DMS114 treated with DMSO at 0.1 percent for 48 hours (cell line): ENCODE data around the gene PADI2.
"Not testable (repeated sequence)": the region's sequence is repeated elsewhere in the genome, so short reads cannot be mapped to it uniquely, and the experiment has no call there.

Source experiments
- DNase-seq: peaks from one replicate; lab custom pipeline; 2025; ENCODE audit not compliant: unreplicated experiment; lab: John Stamatoyannopoulos, UW

Gene PADI2

DNA sequence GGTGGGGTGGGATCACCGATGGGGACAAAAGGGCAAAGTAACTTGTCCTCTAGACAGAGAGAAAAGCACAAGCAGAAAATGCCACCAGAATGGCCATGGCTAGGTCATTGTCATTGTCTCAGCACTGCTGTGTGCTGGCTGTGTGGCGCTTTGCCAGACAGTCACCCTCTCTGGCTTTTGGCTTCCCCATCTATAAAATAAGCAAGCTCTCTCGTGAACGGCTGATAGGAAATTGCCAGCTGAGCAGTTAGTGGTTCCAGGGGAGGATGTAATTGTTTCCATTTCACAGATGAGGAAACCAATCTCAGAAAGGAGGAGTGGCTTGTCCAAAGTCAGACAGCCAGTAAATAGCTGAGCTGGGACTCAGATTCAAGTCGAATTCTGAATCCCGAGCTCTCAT is 32.5 kb downstream of the PADI2 start:
- DNase-seq, result no peak

DNA sequence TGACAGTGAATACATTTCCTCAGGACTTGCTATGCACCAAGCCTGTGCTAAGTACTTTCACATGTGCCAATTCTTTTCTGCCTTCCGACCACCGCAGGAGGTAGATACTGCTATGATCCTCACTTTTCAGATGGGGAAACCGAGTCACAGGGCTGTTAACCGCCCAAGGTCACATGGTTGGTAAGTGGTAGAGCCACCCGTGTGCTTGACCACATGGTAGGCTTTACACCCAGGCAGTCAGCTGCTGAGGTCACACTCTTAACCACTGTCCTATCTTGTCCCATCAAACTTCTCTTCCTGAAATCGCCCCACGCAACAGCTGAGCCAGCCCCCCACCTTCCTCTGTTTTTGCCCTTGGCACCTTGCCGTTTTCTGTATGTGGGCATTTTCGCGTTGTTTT is 34.5 kb downstream of the PADI2 start:
- DNase-seq, result no peak

DNA sequence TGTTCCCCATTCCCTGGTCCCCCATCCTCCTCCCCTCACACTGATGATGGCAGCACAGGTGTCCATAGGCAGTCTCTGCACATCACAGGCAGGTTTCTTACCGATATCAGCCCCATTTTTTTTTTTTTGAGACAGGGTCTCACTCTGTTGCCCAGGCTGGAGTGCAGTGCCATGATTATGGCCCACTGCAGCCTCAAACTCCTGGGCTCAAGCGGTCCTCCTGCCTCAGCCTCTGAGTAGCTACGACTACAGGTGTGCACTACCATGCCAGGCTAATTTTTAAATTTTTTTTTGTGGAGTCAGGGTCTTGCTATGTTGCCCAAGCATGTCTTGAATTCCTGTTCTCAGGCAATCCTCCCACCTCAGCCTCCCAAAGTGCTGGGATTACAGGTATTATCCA is 36.5 kb downstream of the PADI2 start:
- no peak for DNase-seq

DNA sequence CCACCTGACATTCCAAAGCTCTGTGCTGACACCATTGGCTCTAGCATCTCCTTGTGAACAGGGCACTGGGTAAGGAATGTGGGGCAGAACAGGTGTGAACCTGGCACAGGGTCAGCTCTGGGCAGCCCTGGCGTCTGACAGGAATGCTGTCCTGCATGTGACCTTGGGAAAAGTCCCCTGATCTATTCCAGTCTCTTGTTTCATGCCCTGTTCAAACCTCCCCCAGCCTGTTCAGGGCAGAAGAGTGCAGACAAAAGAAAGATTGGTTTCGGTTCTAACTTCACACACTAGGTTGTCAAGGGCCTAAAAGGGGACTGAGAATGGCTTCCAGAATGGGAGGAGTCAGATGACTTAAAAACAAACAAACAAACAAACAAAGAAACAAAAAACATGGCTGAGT is 37.8 kb downstream of the PADI2 start:
- DNase-seq, result no peak

DNA sequence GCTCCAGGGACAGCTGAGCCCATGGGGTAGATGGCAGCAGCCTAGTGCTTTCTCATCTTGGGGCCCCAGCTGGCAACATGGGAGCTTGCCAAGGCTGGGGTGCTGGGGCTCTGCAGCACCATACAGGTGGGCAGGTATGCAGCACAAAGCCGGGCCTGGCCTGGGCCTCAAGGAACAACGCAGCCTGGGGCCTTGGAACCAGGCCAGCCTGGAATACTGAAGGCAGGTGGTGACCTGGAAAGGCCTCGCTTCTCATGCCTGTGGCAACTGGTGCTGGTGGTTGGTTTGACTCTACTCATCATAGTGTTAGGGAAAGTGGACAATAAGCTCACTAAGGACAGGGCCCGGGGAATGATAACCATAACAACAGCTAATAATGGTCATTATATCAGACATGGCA is 38.4 kb downstream of the PADI2 start:
- DNase-seq, result no peak

DNA sequence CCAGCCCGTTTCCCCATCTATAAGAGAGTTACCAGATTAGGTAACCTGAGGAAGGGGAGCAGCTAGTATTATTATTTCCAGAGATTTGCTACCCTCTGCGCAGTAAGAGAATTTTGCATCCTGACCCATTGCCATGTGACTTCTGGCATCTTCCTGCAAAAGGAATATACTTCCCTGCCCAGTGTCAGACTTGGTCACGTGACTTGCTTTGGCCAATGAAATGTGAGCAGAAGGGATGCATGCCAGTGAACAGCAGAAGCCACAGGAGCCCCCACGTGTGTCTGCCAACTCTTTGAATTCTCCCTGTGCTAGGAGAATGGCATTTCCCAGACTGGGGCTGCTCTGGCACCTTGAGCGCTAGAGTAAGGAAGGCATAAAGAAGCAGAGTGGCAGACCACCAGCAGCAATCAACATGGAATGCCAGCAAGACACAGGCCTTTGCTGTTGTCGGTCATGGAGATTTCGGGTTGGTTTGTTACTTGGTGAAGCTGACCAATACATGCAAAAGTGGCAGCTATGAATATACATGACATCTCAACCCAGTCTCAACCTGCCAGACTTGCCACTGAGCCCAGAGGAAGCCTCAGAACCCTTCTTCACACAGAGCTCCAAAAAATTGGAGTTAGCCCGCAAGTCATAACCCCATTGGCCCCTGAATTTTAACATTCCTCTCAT is 39.0 kb downstream of the PADI2 start:
- no peak for DNase-seq

DNA sequence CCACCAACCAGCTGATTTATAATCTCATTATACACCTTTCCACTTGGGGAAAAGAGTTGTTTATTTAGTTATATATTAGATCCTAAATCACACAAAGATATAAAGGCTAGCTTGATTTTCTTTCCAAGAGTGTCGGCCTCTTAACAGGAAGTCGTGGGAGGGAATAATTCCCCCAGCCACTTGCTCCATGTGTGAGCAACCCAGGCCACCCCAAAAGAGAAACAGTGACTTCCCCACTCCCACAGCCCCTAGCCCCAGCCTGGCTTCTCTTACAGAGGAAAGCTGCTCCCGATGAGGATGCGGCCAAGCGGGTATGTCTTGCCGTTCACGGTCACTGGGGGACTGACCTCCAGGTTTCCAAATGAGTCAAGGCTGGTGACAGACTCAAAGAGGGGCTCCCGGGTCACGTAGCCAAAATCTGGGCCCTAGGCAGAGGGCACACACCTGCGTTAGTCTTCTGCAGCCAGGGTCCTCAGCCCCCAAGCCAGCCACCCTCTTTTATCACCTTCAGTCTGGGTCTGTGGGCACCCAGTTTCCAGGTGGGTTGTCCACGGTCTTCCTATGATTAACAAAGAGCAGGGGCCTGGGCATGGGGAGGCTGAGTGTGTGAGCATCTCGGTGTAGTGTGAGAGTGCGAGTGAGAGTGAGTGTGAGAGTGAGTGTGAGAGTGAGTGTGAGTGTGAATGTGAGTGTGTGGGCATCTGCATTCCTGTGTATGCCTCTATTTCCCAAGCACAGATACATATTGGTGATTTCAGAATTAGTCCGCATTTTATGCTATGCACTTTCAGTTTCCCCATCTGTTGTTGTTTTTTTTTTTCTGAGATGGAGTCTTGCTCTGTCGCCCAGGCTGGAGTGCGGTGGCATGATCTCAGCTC is 40.0 kb downstream of the PADI2 start:
- no peak for DNase-seq

DNA sequence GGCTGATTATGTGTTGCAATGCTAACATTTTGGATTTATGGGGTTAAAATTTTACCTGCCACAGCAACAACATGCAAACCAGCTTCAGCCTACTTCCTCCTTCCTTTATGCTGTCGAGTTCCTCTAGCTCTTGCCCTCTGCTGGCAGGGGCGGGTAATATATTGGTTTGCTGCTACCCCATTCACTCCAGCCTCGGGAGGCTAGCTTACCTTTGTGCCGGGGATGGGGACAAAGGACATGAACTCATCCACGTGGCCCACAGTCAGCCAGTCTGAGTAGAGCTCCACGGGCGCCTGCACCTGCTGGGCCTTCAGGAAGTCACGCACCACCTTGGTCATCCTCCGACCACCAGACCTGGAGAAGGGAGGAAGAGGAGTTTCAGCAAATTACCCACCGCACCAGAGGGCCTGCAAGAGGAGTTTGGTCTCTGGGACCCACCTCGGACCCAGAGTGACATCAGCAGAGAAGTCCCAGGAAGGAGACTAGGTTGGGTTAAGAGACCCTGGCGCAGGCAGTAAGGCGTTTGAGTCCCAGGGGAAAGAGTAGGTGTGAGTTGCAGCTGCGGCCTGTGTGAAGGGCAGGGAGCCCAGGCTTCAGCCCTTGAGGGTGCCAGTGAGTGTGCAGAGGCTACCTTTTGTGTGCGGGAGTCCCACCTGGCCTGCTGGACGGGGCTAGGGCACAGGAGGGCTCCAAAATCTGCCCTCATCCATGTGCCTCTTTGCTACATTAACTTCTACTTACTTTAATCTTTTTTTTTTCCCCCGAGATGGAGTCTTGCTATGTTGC is 43.6 kb downstream of the PADI2 start:
- peak; percentile 14 for DNase-seq

DNA sequence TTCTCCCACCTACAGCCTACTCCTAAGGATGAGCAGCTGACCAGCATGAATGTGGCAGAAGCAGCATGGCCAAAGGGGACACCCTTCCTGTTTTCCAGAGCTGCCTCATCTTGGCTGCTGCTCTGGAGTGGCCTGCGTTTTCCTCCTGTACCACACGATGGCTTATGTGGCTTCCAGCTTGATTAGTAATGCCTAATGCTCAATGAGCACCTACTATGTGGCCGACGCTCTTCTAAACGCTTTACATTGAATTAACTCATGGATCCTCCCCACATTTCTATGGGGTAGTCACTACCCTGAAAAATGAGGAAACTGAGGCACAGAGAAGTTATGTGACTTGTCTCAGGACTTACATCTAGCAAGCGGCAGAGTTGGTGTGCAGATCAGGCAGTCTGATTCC is 47.5 kb downstream of the PADI2 start:
- DNase-seq, result no peak

DNA sequence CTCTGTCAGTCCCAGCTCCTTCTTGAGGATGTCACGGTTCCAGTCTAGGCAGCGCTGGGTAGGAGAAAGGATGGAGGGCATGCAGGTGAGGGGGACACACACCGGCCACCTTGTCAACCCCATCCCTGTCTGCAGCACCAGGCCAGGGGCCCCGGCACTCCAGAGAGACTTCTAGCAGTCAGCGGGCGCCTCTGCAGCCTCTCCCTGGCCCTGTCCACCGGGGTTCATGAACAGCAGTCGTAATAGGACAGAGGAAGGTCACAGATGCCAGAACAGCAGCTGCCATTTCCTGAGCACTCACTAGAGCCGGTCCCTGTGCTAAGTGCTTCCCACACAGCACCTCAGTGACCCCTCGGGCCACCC is 49.1 kb downstream of the PADI2 start:
- no peak for DNase-seq

DNA sequence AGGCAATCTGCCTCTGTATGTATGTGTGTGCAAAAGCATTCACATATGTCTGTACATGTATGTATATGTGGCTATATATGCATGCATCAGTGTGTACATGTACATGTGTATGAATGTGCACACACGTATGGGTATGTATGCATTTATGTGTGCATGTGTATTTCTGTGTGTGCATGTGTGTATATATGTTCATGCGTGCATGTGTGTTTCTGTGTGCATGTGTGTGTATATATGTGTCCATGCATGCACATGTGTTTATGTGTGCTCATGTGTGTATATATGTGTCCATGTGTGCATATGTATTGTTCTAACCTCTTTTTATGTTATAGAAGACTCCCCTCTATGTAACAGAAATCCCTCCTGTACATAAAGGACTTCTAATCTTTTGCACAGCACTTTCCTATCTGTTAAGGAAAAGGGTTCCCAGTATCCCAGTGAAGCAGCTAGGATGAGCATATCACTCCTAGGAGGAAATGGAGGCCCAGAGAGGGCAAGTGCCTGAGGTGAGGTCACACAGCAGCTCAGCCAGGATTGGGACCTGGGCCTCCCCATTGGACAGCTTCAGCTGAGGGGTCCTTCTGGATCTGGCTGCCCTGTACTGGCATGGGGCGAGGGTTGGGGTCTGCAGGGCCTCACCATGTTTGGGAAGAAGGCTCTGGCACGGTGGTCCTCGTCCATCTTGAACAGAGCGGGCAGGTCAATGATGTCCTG is 49.6 kb downstream of the PADI2 start:
- DNase-seq, result no peak

DNA sequence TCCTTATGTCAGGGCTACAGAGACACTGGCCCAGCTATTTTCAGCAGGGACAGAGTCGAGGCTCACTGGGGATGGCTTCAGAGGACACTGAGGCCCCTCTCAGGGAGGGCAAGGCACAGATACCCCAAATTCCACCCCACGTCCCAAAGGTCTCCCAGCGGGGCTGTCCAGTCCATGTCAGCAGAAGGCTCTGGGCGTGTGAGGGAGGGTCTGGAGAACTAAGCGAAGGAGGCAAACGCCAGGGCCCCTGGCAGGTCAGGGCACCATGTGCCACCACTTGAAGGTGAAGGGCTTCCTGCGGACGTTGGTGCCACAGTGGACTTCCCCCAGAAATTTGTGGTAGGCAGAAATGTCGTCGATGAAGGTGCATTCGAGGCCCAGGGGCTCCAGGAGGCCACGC is 50.5 kb downstream of the PADI2 start:
- no peak for DNase-seq

DNA sequence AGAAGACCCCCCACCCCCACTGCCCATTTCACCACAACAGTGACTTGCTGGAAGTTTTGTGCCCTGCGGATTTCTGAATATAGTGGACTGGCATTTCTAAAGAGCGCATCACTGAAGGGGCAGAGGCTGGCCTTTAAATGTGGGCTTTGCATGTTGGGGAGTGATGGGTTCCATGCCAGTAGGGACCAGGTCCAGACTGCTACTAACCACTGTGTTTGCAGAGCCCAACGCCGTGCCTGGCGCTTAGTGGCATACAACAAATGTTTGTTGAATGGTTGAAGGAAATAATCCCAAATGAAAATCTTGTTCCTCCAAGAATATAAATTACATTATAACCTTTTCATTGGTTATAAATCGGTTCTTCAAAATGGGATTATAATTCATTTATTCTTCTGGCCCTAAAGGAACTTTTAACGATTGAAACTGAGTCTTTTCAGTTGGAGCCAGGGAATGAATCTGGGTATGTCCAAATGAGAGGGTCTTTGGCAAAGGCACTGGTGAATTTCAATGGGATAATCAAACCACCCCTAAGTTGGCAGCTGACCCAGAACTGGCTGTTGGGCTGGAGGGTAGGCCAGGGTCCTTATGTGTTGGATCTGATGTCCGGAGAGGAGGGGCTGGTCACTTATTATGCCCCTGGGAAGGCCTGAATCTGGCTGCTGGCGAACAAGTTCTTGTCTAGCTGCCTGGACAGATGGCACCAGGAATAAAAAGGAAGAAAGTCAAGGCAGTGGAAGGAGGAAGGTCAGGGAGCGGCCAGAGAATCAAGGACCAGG is 51.6 kb downstream of the PADI2 start:
- DNase-seq, result no peak

DNA sequence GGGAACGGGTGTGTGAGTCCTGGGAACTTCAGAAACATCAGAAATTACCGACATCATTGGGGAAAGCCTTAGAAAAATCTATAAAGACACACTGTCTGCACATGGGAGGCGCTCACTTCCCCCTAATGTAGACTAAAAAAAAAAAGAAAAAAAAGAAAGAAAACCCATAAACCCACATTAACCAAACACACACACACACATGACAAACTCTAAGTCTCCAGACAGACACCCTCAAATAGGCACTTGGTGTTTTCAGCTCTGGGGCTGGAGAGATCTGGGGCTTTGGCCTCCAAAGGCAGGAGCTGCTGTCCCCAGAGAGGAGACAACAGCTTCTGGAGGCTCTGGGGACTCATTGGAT is 52.2 kb downstream of the PADI2 start:
- DNase-seq, result no peak

DNA sequence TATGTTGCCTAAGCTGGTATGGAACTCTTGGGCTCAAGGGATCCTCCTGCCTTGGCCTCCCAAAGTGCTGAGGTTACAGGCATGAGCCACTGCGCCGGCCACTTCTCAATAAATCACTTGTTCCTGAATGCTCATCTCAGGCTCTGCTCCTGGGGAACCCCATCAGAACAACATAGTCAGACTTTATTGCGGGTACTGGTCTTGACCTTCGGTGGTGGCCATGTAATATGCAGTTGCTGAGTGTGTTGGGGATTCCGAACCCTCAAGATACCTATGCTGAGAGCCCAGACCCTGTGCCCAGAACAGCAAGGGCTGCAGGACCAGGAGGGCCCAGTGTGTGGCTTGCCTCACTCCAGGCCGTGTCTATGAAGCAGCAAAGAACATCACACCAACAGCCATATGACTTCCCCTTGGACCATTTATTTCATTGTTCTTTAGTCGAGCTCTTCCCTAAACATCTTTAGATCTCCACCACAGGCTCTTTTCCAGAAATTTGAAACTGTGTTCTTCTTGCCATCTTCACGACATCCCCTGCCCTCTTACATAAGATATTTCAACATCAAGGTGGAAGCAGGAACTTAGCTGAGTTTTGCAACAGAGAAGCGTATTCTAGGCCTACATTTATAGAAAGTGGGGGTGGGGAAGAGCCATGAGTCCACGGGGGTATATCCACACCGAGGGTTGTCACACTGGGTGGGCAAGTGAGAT is 52.7 kb downstream of the PADI2 start:
- no peak for DNase-seq

DNA sequence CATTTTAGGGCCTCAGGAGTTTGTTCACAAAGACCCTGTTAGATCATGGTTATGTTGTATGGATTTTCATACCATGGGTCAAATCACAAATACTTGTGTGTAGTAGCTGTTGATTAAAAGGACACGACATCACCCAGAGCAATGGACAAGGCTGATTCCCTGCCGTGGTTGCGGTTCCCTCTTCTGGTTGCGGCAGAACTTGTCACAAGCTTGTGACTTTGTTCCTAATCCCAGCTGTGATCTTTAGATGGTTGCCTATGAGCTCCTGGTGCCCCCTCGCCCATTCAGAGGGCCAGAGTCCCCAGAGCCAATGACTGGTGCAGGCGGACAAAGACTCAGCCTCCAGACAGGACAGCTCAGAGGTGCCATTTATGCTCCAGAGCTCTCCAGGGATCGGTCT is 53.6 kb downstream of the PADI2 start:
- no peak for DNase-seq

DNA sequence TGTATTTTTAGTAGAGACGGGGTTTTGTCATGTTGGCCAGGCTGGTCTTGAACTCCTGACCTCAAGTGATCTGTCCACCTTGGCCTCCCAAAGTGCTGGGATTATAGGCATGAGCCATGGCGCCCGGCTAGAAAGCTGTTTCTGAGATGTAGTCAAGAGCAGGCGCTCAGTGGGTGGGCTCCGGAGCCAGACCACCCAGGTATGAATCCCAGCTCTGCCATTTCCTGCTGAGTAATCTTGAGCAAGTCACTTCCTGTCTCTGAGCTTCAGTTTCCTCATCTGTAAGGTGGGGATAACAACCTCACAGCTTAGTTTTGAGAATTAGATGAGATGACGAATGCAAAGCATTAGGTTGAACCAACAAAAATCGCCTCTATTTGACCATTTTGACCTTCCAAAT is 56.5 kb downstream of the PADI2 start:
- DNase-seq, result not testable (repeated sequence)

DNA sequence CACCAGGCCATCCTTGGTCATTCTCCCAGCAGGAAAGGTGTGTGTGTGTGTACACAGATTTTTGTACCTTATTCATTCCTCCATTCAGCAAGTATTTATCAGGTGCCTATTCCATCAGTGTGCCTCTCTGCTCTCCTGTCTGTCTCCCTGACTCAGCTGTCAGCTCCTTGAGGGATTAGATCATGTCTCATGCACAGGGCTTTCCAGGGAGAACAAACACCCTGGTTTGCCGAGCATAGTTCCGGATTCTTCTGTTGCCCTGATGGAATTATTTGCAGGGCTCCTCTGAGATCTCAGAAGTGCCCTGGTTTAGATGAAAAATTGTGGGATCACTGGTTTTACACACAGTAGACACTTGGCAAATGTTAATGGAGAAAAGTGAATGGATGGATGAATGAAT is 57.4 kb downstream of the PADI2 start:
- no peak for DNase-seq

DNA sequence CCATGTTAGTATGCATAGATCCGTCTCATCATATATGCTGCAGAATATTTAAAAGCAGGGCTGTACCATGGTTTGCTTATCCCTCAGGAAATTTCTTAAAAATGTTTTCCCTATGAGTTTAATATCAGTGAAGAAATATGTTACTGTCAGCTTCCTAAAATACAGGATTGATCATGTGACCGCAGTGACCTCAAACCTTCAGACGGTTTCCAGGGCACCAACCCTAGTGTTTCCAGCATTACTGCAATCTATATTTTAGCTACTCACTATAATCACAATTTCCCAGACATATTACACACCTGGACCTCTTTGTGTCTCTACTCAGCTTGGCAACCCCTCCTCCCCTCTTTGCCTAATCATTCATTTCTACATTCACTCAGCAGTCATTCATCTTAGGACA is 57.8 kb downstream of the PADI2 start:
- no peak for DNase-seq

DNA sequence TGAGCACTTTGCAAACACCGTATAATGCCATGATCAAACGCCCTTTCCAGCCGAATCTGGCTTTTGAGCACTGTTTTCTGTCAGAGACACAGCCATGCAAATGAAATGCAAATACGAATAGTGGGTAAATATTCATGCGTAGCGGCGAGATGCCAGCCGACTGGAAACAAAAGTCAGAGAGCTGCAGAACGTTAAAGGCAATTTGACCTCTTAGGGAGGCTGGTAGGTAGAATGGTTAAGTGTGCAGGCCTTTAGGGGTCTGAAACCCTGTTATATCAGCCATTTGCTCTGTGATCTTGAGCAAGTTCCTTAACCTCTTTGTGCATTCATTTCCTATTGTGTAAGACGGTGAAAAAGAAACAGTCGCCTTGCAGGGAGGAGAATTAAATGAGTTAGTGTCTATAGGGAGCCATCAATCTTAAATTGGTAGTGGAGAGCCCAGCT is 58.9 kb downstream of the PADI2 start:
- no peak for DNase-seq
